Mononuclear cell (primary cell): ENCODE measurements around the gene WHRN. TPM values are rescaled to one million over a fixed set of nuclear protein-coding genes. Genes with fewer than 3 reads are reported as not detected.

Experiments used
- H3K27me3 ChIP-seq: 2 replicates; pipeline ENCODE4 v1.6.0; 2011; ENCODE audit warnings: low read length, control low read depth; ENCODE audit not compliant: insufficient read depth
- H3K4me1 ChIP-seq: 2 replicates; pipeline ENCODE4 v1.5.1; 2011; ENCODE audit warnings: mild to moderate bottlenecking, low read length, control low read depth; ENCODE audit not compliant: insufficient read depth
- H3K4me3 ChIP-seq: 2 replicates; pipeline ENCODE4 v1.5.1; 2011; ENCODE audit warnings: mild to moderate bottlenecking, low read length, moderate library complexity
- H3K9me3 ChIP-seq: 2 replicates; pipeline ENCODE4 v1.5.1; 2011; ENCODE audit warnings: low read depth, mild to moderate bottlenecking, control low read depth, low read length
- total RNA-seq: library from RNA; depleted of rRNA; stranded (reverse); fragments of >200 nt; gene quantifications from one replicate; pipeline ENCODE4 v1.2.3, GENCODE V29; 2012

WHRN gene
- total RNA-seq, 1 donor, result 4.7 TPM

- no peaks in the 10 kb centered on the region for H3K27me3 ChIP-seq
- H3K4me3 ChIP-seq, result no peak overlapping the region
- H3K4me1 ChIP-seq, result peaks cover 5% of the 10 kb centered on the region
- no peaks in the 10 kb centered on the region for H3K9me3 ChIP-seq
Measured at GRCh38 chr9:114522847-114523246, 17.6 kb upstream of the WHRN start.

- Histone ChIP-seq H3K4me1 (peaks cover 5% of the 10 kb centered on the region), H3K4me3 (no peak overlapping the region), H3K27me3 (no peaks in the 10 kb centered on the region), H3K9me3 (no peaks in the 10 kb centered on the region)
Measured at GRCh38 chr9:114522286-114522685, 17.0 kb upstream of the WHRN start.

GRCh38 chr9:114521846-114522245 lies 16.6 kb upstream of the WHRN start:
- Histone ChIP-seq H3K9me3 (no peaks in the 10 kb centered on the region), H3K4me1 (peaks cover 5% of the 10 kb centered on the region), H3K27me3 (no peaks in the 10 kb centered on the region), H3K4me3 (no peak overlapping the region)

GRCh38 chr9:114518599-114519022 lies 13.3 kb upstream of the WHRN start:
- peaks cover 8% of the 10 kb centered on the region for H3K4me1 ChIP-seq
- H3K4me3 ChIP-seq, result no peak overlapping the region
- no peaks in the 10 kb centered on the region for H3K27me3 ChIP-seq
- no peaks in the 10 kb centered on the region for H3K9me3 ChIP-seq

GRCh38 chr9:114518120-114518519 lies 12.8 kb upstream of the WHRN start:
- no peaks in the 10 kb centered on the region for H3K27me3 ChIP-seq
- peaks cover 13% of the 10 kb centered on the region for H3K4me1 ChIP-seq
- H3K9me3 ChIP-seq, result no peaks in the 10 kb centered on the region
- no peak overlapping the region for H3K4me3 ChIP-seq

GRCh38 chr9:114516913-114517312 lies 11.6 kb upstream of the WHRN start:
- H3K4me1 ChIP-seq, result peaks cover 15% of the 10 kb centered on the region
- no peaks in the 10 kb centered on the region for H3K9me3 ChIP-seq
- no peak overlapping the region for H3K4me3 ChIP-seq
- H3K27me3 ChIP-seq, result no peaks in the 10 kb centered on the region

- no peak overlapping the region for H3K4me3 ChIP-seq
- peaks cover 6% of the 10 kb centered on the region for H3K27me3 ChIP-seq
- no peaks in the 10 kb centered on the region for H3K9me3 ChIP-seq
- H3K4me1 ChIP-seq, result peaks cover 15% of the 10 kb centered on the region
Measured at GRCh38 chr9:114515528-114515927, 10.3 kb upstream of the WHRN start.

GRCh38 chr9:114513959-114514267 lies 8.6 kb upstream of the WHRN start:
- H3K4me1 ChIP-seq, result peaks cover 15% of the 10 kb centered on the region

GRCh38 chr9:114513055-114513958 lies 8.0 kb upstream of the WHRN start:
- Histone ChIP-seq H3K4me3 (no peak overlapping the region), H3K9me3 (no peaks in the 10 kb centered on the region), H3K27me3 (peaks cover 20% of the 10 kb centered on the region), H3K4me1 (peaks cover 10% of the 10 kb centered on the region)

More at GRCh38 chr9:114513959-114514267, 8.6 kb upstream of the WHRN start:
- H3K4me3 ChIP-seq, result no peak overlapping the region
- no peaks in the 10 kb centered on the region for H3K9me3 ChIP-seq
- peaks cover 14% of the 10 kb centered on the region for H3K27me3 ChIP-seq

- no peak overlapping the region for H3K4me3 ChIP-seq
- no peaks in the 10 kb centered on the region for H3K9me3 ChIP-seq
- H3K4me1 ChIP-seq, result peaks cover 15% of the 10 kb centered on the region
- H3K27me3 ChIP-seq, result peaks cover 30% of the 10 kb centered on the region
Measured at GRCh38 chr9:114511978-114512874, 7.0 kb upstream of the WHRN start.

GRCh38 chr9:114507726-114508125 lies 2.5 kb upstream of the WHRN start:
- peaks cover 28% of the 10 kb centered on the region for H3K4me1 ChIP-seq
- no peak overlapping the region for H3K4me3 ChIP-seq
- peaks cover 62% of the 10 kb centered on the region for H3K27me3 ChIP-seq
- H3K9me3 ChIP-seq, result no peaks in the 10 kb centered on the region

GRCh38 chr9:114506082-114506390 lies 763 bp upstream of the WHRN start:
- Histone ChIP-seq H3K4me1 (peaks cover 28% of the 10 kb centered on the region), H3K4me3 (no peak overlapping the region), H3K27me3 (peaks cover 62% of the 10 kb centered on the region), H3K9me3 (no peaks in the 10 kb centered on the region)

GRCh38 chr9:114504341-114505186 lies 709 bp downstream of the WHRN start:
- Histone ChIP-seq H3K4me1 (peaks cover 28% of the 10 kb centered on the region), H3K4me3 (peak overlapping the region; percentile 35), H3K27me3 (peaks cover 58% of the 10 kb centered on the region), H3K9me3 (no peaks in the 10 kb centered on the region)

GRCh38 chr9:114503522-114504340 lies 1.5 kb downstream of the WHRN start:
- no peak overlapping the region for H3K4me3 ChIP-seq
- peaks cover 28% of the 10 kb centered on the region for H3K4me1 ChIP-seq
- H3K27me3 ChIP-seq, result peaks cover 52% of the 10 kb centered on the region
- no peaks in the 10 kb centered on the region for H3K9me3 ChIP-seq
